GM12865 (cell line): ENCODE measurements around the gene PCNT.
"Not testable (repeated sequence)": the region's sequence is repeated elsewhere in the genome, so short reads cannot be mapped to it uniquely, and the experiment has no call there.

Experiments used
- DNase-seq: peaks from one replicate; pipeline ENCODE4 v3.0.0; 2010; ENCODE audit warnings: low read depth
- H3K4me3 ChIP-seq: 2 replicates; pipeline ENCODE4 v1.5.1; 2011; ENCODE audit warnings: mild to moderate bottlenecking, low read depth, low read length, control low read depth
- CTCF ChIP-seq: IDR thresholded peaks from 2 replicates; pipeline ENCODE4 v1.5.1; 2011; ENCODE audit warnings: low read length, control low read depth, low read depth, inconsistent platforms; ENCODE audit not compliant: insufficient read depth; ENCODE audit errors: missing control alignments

PCNT gene

DNA sequence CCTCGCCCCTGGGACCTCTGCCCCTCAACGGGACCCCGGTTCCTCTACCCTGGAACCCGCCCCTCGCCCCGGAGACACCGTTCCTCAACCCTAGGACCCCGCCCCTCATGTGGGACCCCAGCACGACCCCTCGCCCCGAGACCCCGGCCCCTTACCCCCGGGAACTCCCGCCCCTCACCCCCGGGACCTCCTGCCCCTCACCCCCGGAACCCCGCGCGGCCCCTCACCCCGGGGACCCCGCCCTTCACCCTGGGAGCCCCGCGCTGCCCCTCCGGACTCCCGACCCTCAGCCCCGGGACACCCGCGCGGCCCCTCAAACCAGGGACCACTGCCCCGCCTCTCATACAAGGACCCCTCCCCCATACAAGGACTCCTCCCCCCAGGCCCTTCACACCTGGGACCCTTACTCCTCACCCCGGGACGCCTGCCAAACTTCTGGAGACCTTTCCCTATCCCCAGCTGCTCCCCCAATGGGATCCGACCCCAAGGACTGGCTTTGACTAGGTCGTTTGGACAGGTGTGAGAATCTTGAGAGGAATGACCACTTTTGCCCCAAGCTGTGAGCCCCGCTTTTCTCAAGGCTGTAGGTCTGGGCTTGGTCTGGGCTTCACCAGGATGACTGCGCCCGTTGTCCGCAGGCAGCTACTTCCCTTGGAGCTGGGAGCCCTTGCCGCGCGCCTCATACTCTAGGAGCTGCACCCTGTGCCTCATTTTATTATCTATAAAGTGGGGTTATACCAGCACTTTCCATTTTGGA, 135.6 kb downstream of the PCNT start:
- TF ChIP-seq CTCF, result no peak
- peak overlapping the region; percentile 83 for H3K4me3 ChIP-seq
- DNase-seq, result peak; percentile 13

- TF ChIP-seq CTCF, result no peak
Observed at GRCh38 chr21:46461909-46462308, 138.0 kb downstream of the PCNT start.

GRCh38 chr21:46465153-46465552, 141.2 kb downstream of the PCNT start:
- H3K4me3 ChIP-seq, result not testable (repeated sequence)

More at GRCh38 chr21:46461909-46462308, 138.0 kb downstream of the PCNT start:
- no peak for DNase-seq
- H3K4me3 ChIP-seq, result no peak overlapping the region

DNA sequence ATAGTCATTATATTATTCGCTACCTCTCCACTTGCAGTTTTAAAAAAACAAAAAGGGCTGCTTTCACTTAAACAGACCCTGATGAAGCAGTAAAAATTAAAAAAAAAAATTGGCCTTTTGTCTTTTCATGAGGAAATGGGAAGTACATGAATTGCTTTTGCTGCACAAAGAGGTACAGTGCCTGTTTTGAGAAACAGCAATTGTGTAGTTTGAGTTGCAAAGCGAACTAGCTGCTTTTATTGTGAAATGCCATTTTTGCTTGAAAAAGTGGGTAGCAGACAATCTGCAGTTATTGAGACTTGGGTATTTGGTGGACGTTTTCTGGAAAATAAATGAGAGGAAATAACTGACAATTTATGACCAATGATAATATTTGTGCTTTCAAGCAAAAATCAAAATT, 141.7 kb downstream of the PCNT start:
- no peak overlapping the region for H3K4me3 ChIP-seq
- DNase-seq, result no peak
- TF ChIP-seq CTCF, result no peak

More at GRCh38 chr21:46465153-46465552, 141.2 kb downstream of the PCNT start:
- DNase-seq, result not testable (repeated sequence)

GRCh38 chr21:46468108-46468774, 144.3 kb downstream of the PCNT start:
- DNase-seq, result no peak
- no peak overlapping the region for H3K4me3 ChIP-seq
- no peak for TF ChIP-seq CTCF

- no peak for TF ChIP-seq CTCF
- H3K4me3 ChIP-seq, result no peak overlapping the region
- no peak for DNase-seq
Observed at GRCh38 chr21:46469275-46469674, 145.3 kb downstream of the PCNT start.

- no peak overlapping the region for H3K4me3 ChIP-seq
- DNase-seq, result no peak
- TF ChIP-seq CTCF, result no peak
Observed at GRCh38 chr21:46471514-46471913, 147.6 kb downstream of the PCNT start.
